Fibroblast of the conjunctiva (primary cell): ENCODE results near the gene HECW1.
A peak's percentile ranks its signal among the peaks of the same experiment; 100 is the strongest.
"Not testable (repeated sequence)": the region's sequence is repeated elsewhere in the genome, so short reads cannot be mapped to it uniquely, and the experiment has no call there.

Experiments
- DNase-seq: peaks from one replicate; pipeline ENCODE4 v3.0.0-alpha.2; 2010; ENCODE audit warnings: low read depth

The HECW1 gene

DNA sequence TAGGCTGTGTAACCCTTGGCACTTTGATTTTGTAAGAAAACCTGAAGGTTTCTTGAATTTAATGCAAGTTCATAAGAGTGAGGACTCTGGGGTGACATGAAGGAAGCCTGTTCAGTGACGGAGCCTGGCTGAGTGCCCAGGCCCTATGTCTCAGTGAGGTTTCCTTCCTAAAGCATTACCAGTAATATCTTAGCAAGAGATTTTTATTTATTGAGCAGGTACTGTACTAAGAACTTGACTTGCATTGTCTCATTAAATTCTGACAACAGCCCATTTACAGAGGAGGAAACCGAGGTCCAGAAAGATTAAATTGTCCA, 197.2 kb downstream of the HECW1 start:
- DNase-seq, result no peak

DNA sequence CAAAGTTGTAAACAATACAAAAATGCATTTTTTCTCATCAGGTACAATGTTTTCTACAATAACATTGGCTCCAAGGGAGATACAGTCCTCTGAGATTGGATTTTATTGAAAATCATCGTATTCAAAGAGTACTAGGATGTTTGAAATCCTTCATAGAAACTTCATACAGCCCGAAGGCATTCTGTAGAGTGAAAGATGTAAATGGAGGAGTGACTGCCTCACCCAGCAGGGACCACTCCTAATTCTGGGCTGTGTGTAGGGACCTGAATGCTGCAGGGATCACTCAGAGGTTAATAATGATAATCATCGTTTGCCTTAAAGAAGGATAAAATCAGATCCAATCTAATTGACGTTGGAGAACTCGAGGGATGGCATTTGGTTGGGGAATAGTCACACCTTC, 198.6 kb downstream of the HECW1 start:
- no peak for DNase-seq

DNA sequence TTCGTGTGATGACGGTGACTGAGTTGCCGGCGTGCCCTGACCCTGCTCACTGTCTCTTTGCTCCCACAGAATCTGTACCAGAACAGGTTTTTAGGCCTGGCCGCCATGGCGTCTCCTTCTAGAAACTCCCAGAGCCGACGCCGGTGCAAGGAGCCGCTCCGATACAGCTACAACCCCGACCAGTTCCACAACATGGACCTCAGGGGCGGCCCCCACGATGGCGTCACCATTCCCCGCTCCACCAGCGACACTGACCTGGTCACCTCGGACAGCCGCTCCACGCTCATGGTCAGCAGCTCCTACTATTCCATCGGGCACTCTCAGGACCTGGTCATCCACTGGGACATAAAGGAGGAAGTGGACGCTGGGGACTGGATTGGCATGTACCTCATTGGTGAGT, 199.2 kb downstream of the HECW1 start:
- no peak for DNase-seq

DNA sequence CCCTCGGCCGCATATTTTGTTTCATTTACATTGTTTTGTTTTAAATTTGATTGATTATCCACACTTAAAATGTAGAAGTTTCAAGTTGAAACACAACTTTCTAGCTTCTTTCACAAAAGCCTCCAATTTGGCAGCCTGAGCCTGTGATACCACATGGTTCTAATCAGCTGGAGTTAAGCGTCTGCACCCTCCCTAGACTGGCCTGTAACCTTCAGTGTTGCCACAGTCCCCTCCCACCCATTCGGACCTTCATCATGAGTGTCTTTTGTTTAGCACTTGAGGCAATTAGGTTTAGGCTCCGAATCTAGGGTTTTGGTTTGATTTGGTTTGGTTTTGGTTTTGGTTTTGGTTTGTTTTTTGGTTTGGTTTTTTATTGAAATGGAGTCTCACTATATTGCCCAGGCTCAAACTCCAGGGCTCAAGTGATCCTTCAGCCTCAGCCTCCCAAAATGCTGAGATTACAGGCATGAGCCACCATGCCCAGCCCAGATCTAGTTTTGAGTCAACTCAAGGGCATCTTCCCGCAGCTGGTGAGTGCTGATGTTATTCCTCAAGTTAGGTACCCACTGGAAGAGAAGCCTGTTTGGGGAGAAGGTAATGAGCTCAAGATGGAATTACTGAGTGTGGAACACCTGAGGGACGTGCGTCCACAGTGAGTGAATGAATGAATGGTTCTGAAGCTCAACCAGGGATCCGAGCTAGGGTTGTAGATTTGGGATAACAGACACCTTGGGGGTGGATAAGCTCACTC, 201.4 kb downstream of the HECW1 start:
- no peak for DNase-seq

DNA sequence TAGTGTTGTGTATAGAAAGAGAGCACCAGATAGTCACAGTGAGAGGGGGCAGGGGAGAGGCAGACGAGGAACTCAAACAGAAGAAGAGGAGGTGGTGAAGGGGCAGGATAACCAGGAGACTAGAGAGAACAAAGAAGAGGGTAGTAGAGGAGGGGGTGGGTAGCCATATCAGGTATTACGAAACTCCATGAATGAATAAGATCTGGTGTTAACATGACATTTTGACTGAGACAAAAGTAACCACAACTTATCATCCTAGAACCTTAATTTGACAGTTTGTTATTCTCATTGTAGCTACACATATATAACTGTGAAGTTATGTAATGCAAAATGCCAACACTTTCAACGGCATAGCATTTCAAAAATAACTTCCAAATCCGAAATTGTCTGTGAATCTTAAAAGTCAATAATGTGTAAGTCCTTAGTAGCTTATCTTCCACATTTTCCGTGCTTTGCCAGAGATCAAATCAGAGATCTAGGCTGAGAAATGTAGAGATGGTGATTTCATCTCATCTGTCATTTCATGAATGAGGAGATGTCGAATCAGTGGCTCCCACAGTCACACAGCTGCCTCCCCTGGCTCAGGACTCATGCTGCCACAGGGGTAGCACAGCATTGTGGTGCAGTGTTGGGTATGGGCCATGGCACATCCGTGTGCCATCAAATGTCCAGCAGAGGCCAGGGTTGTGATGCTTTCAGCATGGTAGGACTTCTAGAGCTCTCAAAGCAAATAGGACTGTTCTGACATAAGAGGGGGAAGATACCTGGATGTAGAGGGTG, 202.1 kb downstream of the HECW1 start:
- DNase-seq, result no peak

DNA sequence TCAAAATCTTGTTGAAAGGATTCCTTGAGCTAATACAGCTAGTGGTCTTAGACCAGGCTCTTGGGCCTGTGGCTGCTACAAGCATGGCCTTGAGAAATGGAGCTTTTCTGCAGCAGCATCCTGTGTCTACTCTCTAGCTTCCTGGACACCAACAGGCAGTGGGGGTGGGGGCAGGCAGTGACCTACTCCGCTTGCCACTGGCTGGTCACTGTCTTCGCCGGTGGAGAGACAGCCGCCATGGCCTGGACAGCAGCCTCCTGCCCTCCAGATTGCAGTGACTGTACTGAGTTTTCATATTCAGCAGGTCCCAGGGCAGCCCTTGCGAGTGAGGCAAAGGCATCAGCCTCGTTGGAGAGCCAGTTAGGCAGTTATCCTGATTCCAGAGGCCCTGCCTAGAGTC, 204.6 kb downstream of the HECW1 start:
- DNase-seq, result no peak

DNA sequence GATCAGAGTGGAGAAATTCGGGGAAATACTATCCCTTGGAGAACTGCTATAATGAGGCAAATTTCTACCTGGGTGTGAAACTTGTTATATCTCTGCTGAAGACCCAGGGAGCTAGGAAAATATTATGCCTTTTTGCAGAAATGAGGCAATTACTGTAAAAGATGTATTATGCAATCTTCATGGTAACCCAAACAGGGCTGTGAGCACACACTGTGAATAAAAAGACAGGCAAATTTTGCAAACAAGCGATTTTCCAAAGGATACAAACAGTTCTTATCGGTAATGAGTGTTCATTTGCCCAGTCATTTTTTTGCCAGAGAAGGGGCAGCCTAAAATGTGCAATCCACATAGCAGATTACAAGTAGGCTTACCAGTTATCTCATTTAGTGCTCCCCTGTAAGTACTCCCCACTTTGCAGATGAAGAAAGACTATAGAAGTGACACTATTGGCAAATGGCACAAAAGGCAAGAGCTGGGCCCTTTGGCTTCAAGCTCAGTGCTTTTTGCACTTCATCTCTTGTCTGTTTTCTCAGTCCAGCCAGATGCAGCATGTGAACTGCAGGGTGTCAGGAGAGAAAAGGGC, 205.8 kb downstream of the HECW1 start:
- no peak for DNase-seq

DNA sequence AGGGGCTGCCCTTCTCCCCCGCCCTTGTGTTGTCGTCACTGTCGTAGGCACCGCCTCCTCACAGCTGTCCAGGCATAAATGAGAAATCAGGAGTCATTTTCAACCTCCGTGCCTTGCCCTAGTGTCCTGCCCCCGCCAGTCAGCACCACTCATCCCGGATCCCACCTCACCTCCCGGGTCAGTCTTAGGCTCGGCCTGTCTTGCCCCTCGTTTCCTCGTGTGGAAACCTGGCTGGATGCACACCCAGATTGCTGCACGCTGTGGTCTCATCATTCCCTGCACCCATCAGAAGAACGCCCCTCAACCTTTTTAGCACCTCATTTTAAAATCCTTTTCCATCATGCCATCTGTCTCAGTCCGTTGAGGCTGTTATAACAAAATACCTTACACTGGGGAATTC, 213.1 kb downstream of the HECW1 start:
- DNase-seq, result no peak

DNA sequence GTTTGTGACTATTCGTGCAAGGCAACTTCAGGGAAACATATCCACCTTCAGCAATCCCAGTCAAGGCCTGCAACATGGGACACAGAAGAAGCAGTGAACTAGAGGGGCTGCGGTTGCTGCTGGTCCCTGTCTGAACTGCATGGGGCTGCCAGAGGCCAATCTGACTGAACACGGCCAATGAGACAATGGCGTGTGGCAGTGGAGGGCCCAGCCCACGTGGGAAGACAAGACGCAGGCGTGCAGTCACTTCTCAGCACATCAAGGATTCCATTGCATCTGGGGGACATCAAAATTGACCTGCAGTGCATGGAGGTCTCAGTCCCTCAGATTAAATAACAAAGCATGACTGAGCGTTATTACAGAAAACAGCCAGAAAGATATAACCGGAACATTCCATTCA, 215.9 kb downstream of the HECW1 start:
- no peak for DNase-seq

DNA sequence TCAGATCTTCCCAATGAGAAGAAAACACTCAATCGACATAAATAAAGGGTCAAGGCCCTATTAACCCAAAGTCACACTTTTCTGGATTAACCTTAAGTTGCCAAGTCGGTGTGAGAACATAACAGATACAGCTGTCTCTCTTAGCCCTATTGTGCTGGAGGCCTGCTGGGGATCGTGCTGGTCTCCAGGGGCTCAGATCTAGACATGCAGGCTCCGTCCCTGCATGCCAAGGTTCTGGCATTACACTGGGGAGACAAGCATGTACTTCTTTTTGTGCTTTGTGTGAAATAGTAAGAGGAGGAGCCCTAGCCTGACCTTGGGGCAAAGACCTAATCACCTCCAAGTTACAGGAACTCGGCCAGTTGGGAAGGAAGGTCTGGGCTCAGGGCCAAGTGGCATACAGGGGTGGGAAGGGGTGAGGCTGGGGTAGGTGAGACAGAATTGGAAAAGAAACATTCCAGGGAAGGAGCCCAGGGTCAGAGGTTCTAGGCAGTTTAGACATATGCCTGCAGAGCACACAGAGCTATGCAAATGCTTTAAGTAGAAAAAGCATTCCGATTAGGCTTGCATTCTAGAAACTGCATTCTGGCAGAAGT, 216.4 kb downstream of the HECW1 start:
- DNase-seq, result no peak

DNA sequence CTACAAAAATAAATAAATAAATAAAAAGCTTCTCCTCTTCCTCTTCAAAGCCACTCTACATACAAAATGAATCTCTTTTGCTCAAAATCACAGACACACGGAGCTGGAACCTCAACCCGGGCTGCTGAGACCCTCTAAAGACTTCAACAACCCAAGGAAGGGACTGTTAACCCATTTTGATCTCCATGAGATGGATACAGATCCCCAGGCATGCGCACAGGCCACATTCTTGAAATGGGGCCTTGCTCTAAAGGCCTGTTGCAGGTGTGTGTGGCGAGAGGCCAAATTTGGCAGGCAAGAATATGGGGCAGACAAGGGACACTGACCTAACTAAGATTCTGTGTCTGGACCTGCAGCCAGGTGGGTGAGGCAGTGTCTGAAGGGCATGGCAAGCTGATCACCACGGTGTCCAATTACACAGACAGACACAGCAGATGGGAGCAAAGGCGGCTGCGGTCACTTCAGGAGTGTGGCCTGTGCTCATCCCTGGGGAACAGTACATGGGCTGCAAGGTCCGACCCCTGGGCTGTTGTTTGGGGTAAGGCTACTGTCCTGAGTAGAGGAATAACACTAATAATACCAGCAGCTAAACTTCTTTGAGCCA, 219.8 kb downstream of the HECW1 start:
- DNase-seq, result no peak

DNA sequence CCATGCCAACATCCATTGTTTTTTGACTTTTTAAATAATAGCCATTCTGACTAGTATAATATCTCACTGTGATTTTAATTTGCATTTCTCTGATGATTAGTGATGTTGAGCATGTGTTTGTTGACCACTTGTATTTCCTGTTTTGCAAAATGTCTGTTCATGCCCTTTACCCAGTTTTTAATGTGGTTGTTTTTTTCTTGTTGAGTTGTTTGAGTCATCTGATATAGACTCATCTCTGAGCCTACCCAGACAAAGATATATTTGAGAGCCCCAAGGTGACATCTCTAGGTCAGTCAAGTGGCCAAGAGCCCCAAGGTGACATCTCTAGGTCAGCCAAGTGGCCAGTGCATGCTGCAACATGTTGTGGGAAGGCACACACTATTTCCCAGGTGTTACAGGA, 224.7 kb downstream of the HECW1 start:
- no peak for DNase-seq

DNA sequence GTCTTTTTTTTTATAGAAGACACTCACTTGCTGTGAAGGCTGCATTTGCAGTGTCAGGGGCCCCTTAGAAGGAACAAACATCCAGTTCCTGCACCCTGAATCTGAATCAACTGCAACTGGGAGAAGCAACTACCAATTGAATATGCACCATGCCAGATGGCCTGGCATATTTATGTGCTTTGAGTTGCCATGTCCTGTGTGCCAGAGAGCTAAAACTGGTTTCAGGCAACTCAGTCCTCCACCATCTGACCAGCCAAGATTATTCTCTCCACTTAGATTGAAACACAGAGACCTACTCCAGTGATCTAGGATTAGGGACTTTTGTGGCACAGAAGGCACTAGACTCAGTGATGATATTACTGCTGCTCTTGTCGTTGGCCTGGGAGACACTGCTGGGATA, 225.4 kb downstream of the HECW1 start:
- no peak for DNase-seq

DNA sequence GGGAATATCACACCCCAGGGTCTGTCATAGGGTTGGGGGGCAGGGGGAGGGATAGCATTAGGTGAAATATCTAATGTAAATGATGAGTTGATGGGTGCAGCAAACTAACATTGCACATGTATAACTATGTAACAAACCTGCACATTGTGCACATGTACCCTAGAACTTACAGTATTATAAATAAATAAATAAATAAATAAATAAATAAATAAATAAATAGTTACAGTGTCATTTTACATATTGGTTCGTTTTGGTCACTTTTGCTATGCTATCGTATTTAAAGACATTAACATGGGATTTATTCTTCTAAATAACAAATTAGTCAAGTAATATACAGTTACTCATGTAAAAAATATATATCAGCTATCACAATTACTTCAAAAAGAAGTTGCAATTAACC, 228.7 kb downstream of the HECW1 start:
- no peak for DNase-seq

DNA sequence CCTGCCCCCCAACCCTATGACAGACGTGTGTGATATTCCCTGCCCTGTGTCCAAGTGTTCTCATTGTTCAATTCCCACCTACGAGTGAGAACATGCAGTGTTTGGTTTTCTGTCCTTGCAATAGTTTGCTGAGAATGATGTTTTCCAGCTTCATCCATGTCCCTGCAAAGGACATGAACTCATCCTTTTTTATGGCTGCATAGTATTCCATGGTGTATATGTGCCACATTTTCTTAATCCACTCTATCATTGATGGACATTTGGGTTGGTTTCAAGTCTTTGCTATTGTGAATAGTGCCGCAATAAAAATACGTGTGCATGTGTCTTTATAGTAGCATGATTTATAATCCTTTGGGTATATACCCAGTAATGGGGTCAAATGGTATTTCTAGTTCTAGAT, 231.0 kb downstream of the HECW1 start:
- DNase-seq, result not testable (repeated sequence)

DNA sequence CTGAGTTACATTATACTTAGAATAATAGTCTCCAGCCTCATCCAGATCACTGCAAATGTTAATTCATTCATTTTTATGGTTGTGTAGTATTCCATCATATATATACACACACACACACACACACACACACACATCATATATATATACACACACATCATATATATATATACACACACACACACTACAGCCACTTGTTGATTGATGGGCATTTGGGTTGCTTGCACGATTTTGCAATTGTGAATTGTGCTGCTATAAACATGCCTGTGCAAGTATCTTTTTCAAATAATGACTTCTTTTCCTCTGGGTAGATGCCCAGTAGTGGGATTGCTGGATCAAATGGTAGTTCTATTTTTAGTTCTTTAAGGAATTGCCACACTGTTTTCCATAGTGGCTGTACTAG, 233.2 kb downstream of the HECW1 start:
- not testable (repeated sequence) for DNase-seq

DNA sequence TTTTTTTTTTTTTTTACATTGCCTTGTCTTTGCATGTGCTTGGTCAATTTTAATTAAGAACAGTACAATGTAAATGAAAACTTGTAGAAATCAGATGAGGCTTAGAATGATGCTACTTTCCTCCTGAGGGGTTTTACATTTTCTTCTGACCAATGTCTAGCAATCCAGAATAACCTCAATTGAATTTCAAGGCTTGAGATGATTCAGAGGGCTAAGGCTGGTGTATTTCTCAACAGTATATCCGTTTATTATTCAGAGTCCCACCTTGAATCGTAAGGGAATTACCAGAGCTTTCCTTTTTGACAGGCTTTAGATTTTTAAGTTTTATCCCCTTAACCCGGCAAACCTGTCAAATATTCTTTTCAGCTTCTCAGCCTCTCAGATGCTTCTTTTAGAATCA, 239.2 kb downstream of the HECW1 start:
- DNase-seq, result no peak

DNA sequence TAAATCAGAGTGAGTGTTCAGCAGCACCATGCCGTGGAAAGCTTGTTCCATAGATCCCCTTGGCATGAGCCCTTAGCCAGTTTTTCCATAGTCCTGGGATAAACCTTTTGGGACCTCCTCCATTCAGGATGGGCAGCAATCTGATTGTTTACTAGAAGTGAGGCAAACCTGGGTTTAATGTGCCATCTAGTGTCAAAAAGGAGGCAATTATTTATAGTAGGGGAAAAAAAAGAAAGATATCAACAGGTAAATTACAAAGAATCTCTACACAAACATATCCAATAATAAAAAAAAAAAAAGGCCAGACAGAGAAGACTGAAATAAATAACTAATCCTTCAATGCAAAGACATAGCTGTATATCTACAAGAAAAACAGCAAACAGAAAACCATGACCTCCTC, 241.5 kb downstream of the HECW1 start:
- no peak for DNase-seq

DNA sequence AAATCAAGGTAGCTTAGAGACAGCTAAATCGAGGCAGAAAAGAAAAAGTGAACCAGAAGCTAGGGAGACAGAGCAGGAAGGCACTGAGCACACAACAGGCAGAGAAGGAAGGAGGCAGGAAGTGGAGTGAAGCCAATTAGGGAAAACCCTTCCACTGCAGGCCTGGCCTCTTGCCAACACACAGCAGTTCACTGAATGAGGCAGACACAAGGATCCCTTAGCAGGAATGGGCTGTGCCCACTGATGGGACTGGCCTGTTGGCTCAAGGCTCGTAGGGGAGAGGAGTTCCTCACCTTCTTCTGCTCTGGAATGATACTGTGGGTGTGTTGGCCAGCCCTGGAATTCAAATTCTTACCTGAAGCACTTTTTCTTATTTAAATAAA, 250.2 kb downstream of the HECW1 start:
- DNase-seq, result peak; percentile 24

DNA sequence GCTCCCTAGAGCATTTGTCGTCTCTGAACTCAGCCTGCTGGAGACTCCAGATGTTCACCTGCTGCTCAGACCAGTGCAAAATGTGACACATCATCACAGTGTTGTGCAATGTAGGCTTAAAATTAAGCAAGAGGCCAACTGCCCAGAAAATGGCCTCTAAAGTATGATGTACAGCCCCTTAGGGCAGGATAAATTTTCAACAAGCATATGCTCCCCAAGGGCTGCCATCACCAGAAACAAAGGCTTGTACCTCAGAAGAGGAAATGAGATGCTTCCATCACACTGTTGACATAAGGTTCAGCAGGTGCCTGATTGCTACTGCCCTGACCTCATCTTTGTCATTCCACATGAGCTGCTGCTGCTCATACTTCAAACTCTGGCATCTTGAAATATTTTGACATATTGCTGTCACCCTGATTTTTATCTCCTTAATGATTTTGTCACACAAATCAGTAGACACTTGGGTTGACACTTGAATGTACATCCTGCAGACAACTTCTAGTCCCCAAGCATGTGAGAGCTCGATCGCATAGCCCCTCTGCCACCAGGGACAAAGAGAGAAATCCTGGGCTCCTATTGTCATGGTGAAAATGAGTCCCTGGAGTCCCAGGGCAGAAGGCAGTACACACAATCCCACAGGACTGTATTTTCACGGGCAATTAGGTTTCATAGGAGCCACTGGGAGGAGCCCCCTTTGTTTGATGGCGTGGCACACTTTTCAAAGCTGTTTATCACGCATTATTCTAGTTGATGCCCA, 250.8 kb downstream of the HECW1 start:
- peak; percentile 39 for DNase-seq

DNA sequence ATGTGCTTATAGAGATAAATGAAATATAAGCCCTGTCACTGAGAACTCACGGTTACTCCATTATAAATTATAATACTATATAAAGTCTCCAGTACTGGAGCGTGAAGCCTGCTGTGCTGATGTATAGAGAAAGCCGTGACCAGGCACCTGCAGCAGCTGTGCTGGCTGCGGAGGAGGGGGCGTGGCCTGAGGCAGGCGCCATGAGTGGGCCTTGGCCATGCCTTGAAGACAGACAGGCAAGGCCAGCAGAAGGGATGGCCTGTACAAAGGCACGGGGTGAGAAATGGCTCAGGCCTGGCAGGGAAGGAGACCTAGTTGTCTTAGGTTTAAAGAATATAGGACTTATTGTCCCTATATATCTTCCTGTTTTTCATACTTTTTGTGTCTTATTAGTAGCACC, 251.9 kb downstream of the HECW1 start:
- DNase-seq, result no peak
